GM12892 (cell line): ENCODE measurements around the gene DYRK1A.

Experiments
- DNase-seq: peaks from one replicate; pipeline ENCODE4 v3.0.0; 2011; ENCODE audit not compliant: insufficient read length
- FAIRE-seq: peaks from 2 replicates; lab custom pipeline; 2011; peaks lifted over from hg19 to GRCh38; lab: Jason Lieb, UNC
- POLR2A ChIP-seq: IDR thresholded peaks from 2 replicates; pipeline ENCODE4 v1.6.1; 2011; ENCODE audit warnings: low read depth, low read length, control low read depth
- POLR2AphosphoS5 ChIP-seq: IDR thresholded peaks from 2 replicates; pipeline ENCODE4 v1.6.1; 2011; ENCODE audit warnings: low read depth, low read length, control low read depth
- TAF1 ChIP-seq: IDR thresholded peaks from 2 replicates; pipeline ENCODE4 v1.6.1; 2011; ENCODE audit warnings: low read depth, mild to moderate bottlenecking, control low read depth, low read length, borderline replicate concordance

DYRK1A gene

GRCh38 chr21:37566790-37567615, 200.4 kb downstream of the DYRK1A start:
- no peak for FAIRE-seq
- no peak for DNase-seq
- no peak for TF ChIP-seq POLR2AphosphoS5
- TF ChIP-seq TAF1: no peak
- TF ChIP-seq POLR2A: no peak

GRCh38 chr21:37568415-37568814, 201.8 kb downstream of the DYRK1A start:
- no peak for FAIRE-seq
- DNase-seq: no peak
- TF ChIP-seq POLR2AphosphoS5 (no peak), POLR2A (no peak), TAF1 (no peak)

- TF ChIP-seq TAF1 (no peak), POLR2AphosphoS5 (no peak), POLR2A (no peak)
- DNase-seq (no peak), FAIRE-seq (no peak)
Measured at GRCh38 chr21:37568916-37569315, 202.3 kb downstream of the DYRK1A start.

- FAIRE-seq (no peak), DNase-seq (no peak)
- TF ChIP-seq POLR2A: no peak
- no peak for TF ChIP-seq TAF1
Measured at GRCh38 chr21:37571442-37571841, 204.9 kb downstream of the DYRK1A start.

- TF ChIP-seq POLR2AphosphoS5 (no peak), POLR2A (no peak), TAF1 (no peak)
- DNase-seq (no peak), FAIRE-seq (no peak)
Measured at GRCh38 chr21:37574316-37574715, 207.7 kb downstream of the DYRK1A start.

GRCh38 chr21:37574751-37575150, 208.2 kb downstream of the DYRK1A start:
- TF ChIP-seq TAF1 (no peak), POLR2AphosphoS5 (no peak), POLR2A (no peak)
- no peak for FAIRE-seq

GRCh38 chr21:37575580-37575979, 209.0 kb downstream of the DYRK1A start:
- FAIRE-seq: no peak
- DNase-seq: no peak
- TF ChIP-seq TAF1: no peak
- TF ChIP-seq POLR2AphosphoS5: no peak
- TF ChIP-seq POLR2A: no peak

More at GRCh38 chr21:37574751-37575150, 208.2 kb downstream of the DYRK1A start:
- DNase-seq: no peak
